Right lobe of liver (tissue), 6 donors: ENCODE measurements around the gene UBE2K. TPM values are rescaled to one million over a fixed set of nuclear protein-coding genes. Genes with fewer than 3 reads are reported as not detected.
"Not testable (repeated sequence)": the region's sequence is repeated elsewhere in the genome, so short reads cannot be mapped to it uniquely, and the experiment has no call there.

ENCODE experiments used
- ATAC-seq, 4 donors: fragments of 200-7000 bp; cut with Tn5 transposase; one replicate each; pipeline ENCODE4 v1.9.1; 2020; ENCODE audit warnings: mild to moderate bottlenecking in 4 of 4, moderate library complexity in 4 of 4
- DNase-seq, 3 donors: peaks; one replicate each; pipeline ENCODE4 v3.0.0-alpha.2; 2020
- H3K27ac ChIP-seq, 3 donors: fragments of 200-600 bp; one replicate each; pipeline ENCODE4 v1.8.0; 2022
- H3K27me3 ChIP-seq, 2 donors: fragments of 200-600 bp; one replicate each; pipeline ENCODE4 v1.8.0; 2022
- H3K36me3 ChIP-seq, 4 donors: fragments of 200-600 bp; sonication (generic) in 1 of 4; one replicate each; pipeline versions ENCODE4 v1.5.1 to v1.8.0; 2017 to 2022; ENCODE audit warnings: control low read depth in 1 of 4
- H3K4me1 ChIP-seq, 4 donors: fragments of 200-600 bp; sonication (generic) in 1 of 4; one replicate each; pipeline versions ENCODE4 v1.5.1 to v1.8.0; 2017 to 2022; ENCODE audit warnings: control low read depth in 1 of 4
- H3K4me3 ChIP-seq, 3 donors: fragments of 200-600 bp; one replicate each; pipeline ENCODE4 v1.8.0; 2022
- H3K9me3 ChIP-seq, 4 donors: fragments of 200-600 bp; sonication (generic) in 1 of 4; one replicate each; pipeline versions ENCODE4 v1.5.1 to v1.8.0; 2017 to 2022; ENCODE audit warnings: control low read depth in 1 of 4
- POLR2A ChIP-seq: fragments of 450-650 bp; IDR thresholded peaks from one replicate; pipeline ENCODE4 v1.6.1; 2017; ENCODE audit warnings: antibody characterized with exemption, mild to moderate bottlenecking
- WGBS: methylation state at CpG from one replicate; pipeline ENCODE4 v1.1.6; 2018; ENCODE audit warnings: low coverage, low lambda C conversion rate; ENCODE audit not compliant: insufficient coverage; ENCODE audit errors: missing lambda C conversion rate; 5-methylcytosine and 5-hydroxymethylcytosine counted together
- intact Hi-C, 2 donors: fragments of 100-400 bp; cut with DNase I; formaldehyde crosslinking; loops; one replicate each; pipeline versions ENCODE4 v1.11.2 to v1.14.1; 2022
- total RNA-seq, 6 experiments: library from RNA; depleted of rRNA in 2 of 6; stranded (reverse); fragments of >200 nt in 2 of 6; fragmentation: NEBNext Ultra II Directional in 3 of 6; extraction: Animal tissue kit (Norgen Biotek cat#: 25700) in 3 of 6; gene quantifications; one replicate each; pipeline versions ENCODE4 v1.1.0 to v1.2.4, GENCODE V29; 2016 to 2023
- TF ChIP-seq, protein P1 (sequence below), 4 donors: fragments of 200-600 bp in 3 of 4; fragments of 450-650 bp in 1 of 4; IDR thresholded peaks; one replicate each; pipeline versions ENCODE4 v1.5.1 to v1.8.0; 2016 to 2022; ENCODE audit warnings: antibody characterized with exemption in 4 of 4, mild to moderate bottlenecking in 2 of 4
- donor health status: DM: no; HTN: yes; CAD: no.
- donor health status: DM: no; HTN: no; CAD: no.
- donor health status: DM: no; HTN: no; CAD: no.
- donor health status: DM: no; HTN: yes; CAD: no.
- donor health status: DM: no; HTN: yes; CAD: no.

The UBE2K gene
- total RNA-seq, 6 experiments from 2014 or later = 20.5 to 54.8 (median 44.0) TPM

- Histone ChIP-seq H3K27ac (no peak overlapping the region), H3K9me3 (no peaks in the 10 kb centered on the region), H3K36me3 (peaks cover 0 to 20% (median 6%) of the 10 kb centered on the region in 4 donors), H3K4me1 (no peaks in the 10 kb centered on the region), H3K4me3 (no peak overlapping the region), H3K27me3 (no peaks in the 10 kb centered on the region)
- intact Hi-C loops = no loop called here
- WGBS = 97% methylated on average over 6 of the region's 57 CpGs
- TF ChIP-seq, protein P1, sequence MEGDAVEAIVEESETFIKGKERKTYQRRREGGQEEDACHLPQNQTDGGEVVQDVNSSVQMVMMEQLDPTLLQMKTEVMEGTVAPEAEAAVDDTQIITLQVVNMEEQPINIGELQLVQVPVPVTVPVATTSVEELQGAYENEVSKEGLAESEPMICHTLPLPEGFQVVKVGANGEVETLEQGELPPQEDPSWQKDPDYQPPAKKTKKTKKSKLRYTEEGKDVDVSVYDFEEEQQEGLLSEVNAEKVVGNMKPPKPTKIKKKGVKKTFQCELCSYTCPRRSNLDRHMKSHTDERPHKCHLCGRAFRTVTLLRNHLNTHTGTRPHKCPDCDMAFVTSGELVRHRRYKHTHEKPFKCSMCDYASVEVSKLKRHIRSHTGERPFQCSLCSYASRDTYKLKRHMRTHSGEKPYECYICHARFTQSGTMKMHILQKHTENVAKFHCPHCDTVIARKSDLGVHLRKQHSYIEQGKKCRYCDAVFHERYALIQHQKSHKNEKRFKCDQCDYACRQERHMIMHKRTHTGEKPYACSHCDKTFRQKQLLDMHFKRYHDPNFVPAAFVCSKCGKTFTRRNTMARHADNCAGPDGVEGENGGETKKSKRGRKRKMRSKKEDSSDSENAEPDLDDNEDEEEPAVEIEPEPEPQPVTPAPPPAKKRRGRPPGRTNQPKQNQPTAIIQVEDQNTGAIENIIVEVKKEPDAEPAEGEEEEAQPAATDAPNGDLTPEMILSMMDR (IDR thresholded peaks at IDR 0.05) = no peak
- TF ChIP-seq POLR2A = no peak
- ATAC-seq = peak in 1 of 4 donors; percentile 53
- peak in 1 of 3 donors; percentile 24 for DNase-seq
These were observed 73.2 kb downstream of the UBE2K start for GRCh38 chr4:39770969-39771724.

GRCh38 chr4:39781988-39782387 lies 84.1 kb downstream of the UBE2K start:
- H3K9me3 ChIP-seq, H3K27me3 ChIP-seq, ATAC-seq, H3K4me3 ChIP-seq, DNase-seq, H3K27ac ChIP-seq, intact Hi-C loops, H3K4me1 ChIP-seq: not testable (repeated sequence)
- WGBS = 89% methylated on average over 2 of the region's 2 CpGs
- H3K36me3 ChIP-seq = peaks cover 0 to 15% (median 4%) of the 10 kb centered on the region in 4 donors

DNA sequence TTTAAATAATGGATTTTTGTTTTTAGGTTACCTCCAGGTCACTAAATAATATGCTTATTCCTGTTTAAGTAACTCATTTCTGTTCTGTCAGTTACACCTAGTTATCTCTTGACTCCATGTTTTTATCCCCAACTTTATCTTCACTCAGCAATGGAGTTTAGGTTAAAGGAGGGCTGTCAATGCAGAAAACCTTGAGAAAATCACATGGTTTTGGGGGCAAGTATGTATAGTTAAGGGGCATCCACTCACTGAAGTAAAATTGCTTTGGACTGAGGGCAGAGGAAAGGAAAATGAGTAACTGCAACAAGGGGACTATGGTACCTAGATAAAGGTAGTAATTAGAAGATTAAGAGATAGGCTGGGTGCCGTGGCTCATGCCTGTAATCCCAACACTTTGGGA lies 87.1 kb downstream of the UBE2K start:
- H3K27ac ChIP-seq = no peak overlapping the region
- ATAC-seq (peak in 1 of 4 donors; percentile 16), DNase-seq (no peak)
- no peak overlapping the region for H3K4me3 ChIP-seq
- 33% methylated on average over 1 of the region's 1 CpG for WGBS
- no peak for TF ChIP-seq POLR2A
- TF ChIP-seq, protein P1 (IDR thresholded peaks at IDR 0.05) = no peak
- intact Hi-C loops = no loop called here
- H3K36me3 ChIP-seq = no peaks in the 10 kb centered on the region
- no peaks in the 10 kb centered on the region for H3K9me3 ChIP-seq
- no peaks in the 10 kb centered on the region for H3K27me3 ChIP-seq
- H3K4me1 ChIP-seq = no peaks in the 10 kb centered on the region

DNA sequence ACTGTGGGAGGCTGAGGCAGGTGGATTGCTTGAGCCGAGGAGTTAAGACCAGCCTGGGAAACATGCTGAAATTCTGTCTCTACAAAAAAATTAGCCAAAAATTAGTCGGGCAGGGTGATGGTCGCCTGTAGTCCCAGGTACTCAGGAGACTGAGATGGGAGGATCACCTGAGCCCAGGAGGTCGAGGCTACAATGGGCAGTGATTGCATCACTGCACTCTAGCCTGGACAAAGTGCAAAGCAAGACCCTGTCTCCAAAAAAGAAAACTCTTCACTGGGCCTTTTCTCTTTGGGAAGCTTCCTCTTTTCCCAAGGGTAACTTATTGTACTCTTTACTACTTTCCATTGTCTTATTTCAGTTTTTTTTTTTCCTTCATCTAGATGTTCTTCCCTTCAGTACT lies 88.9 kb downstream of the UBE2K start:
- peak in 2 of 4 donors; percentile 13 to 47 for ATAC-seq
- no peaks in the 10 kb centered on the region for H3K27me3 ChIP-seq
- TF ChIP-seq POLR2A = no peak
- TF ChIP-seq, protein P1 (IDR thresholded peaks at IDR 0.05) = no peak
- no peak overlapping the region for H3K27ac ChIP-seq
- no peaks in the 10 kb centered on the region for H3K4me1 ChIP-seq
- H3K36me3 ChIP-seq = no peaks in the 10 kb centered on the region
- H3K9me3 ChIP-seq = no peaks in the 10 kb centered on the region
- no peak for DNase-seq
- intact Hi-C loops = no loop called here
- WGBS = 59% methylated on average over 3 of the region's 4 CpGs
- no peak overlapping the region for H3K4me3 ChIP-seq

- DNase-seq = no peak
- no peaks in the 10 kb centered on the region for H3K4me1 ChIP-seq
- WGBS = 92% methylated on average over 4 of the region's 5 CpGs
- H3K27me3 ChIP-seq = no peaks in the 10 kb centered on the region
- H3K36me3 ChIP-seq = no peaks in the 10 kb centered on the region
- H3K9me3 ChIP-seq = no peaks in the 10 kb centered on the region
- ATAC-seq = no peak
- intact Hi-C loops = no loop called here
- no peak for TF ChIP-seq POLR2A
- TF ChIP-seq, protein P1 (IDR thresholded peaks at IDR 0.05) = no peak
- no peak overlapping the region for H3K27ac ChIP-seq
- H3K4me3 ChIP-seq = no peak overlapping the region
These were observed 94.2 kb downstream of the UBE2K start for GRCh38 chr4:39792128-39792527.
